Measurements from ENCODE around the gene SLC40A1. TPM values are rescaled to one million over a fixed set of nuclear protein-coding genes. Genes with fewer than 3 reads are reported as not detected.
A peak's percentile ranks its signal among the peaks of the same experiment; 100 is the strongest.

The SLC40A1 gene
- total RNA-seq, 2 experiments from 2014 or later: 7.4 to 8.2 TPM

- H3K4me3 ChIP-seq (ENCODE audit: low read length): no peak overlapping the region
- H3K27me3 Mint-ChIP-seq: no peaks in the 10 kb centered on the region
- H3K27me3 ChIP-seq (ENCODE audit: control insufficient read depth in 1 of 2, insufficient read depth in 2 of 2, low read length in 2 of 2): no peaks in the 10 kb centered on the region
- H3K4me1 Mint-ChIP-seq (ENCODE audit: low read depth): peaks cover 36% of the 10 kb centered on the region
- H3K4me1 ChIP-seq (ENCODE audit: insufficient read depth, low read length): peaks cover 10% of the 10 kb centered on the region
- POLR2A ChIA-PET: interaction anchor here (1.0 kb wide), 1 partner anchor 15 kb away, joined by 4 read pairs; the partner anchor contains the start of gene SLC40A1
- intact Hi-C loops (cut with DNase I, micrococcal nuclease): no loop called here
- H3K4me3 Mint-ChIP-seq: no peak overlapping the region
- DNase-seq: no peak
- no peaks in the 10 kb centered on the region for H3K36me3 ChIP-seq (ENCODE audit: insufficient read depth, low read length)
- H3K27ac Mint-ChIP-seq: no peak overlapping the region
- no peaks in the 10 kb centered on the region for H3K9me3 Mint-ChIP-seq
- H3K36me3 Mint-ChIP-seq (ENCODE audit: low read depth): no peaks in the 10 kb centered on the region
- H3K9me3 ChIP-seq (ENCODE audit: control insufficient read depth in 1 of 2, insufficient read depth in 1 of 2, low read length in 2 of 2): no peaks in the 10 kb centered on the region
- CTCF ChIA-PET: no interaction called here
- H3K27ac ChIP-seq (ENCODE audit: low read depth in 1 of 2, low read length in 2 of 2): no peak overlapping the region
- TF ChIP-seq, protein P1, sequence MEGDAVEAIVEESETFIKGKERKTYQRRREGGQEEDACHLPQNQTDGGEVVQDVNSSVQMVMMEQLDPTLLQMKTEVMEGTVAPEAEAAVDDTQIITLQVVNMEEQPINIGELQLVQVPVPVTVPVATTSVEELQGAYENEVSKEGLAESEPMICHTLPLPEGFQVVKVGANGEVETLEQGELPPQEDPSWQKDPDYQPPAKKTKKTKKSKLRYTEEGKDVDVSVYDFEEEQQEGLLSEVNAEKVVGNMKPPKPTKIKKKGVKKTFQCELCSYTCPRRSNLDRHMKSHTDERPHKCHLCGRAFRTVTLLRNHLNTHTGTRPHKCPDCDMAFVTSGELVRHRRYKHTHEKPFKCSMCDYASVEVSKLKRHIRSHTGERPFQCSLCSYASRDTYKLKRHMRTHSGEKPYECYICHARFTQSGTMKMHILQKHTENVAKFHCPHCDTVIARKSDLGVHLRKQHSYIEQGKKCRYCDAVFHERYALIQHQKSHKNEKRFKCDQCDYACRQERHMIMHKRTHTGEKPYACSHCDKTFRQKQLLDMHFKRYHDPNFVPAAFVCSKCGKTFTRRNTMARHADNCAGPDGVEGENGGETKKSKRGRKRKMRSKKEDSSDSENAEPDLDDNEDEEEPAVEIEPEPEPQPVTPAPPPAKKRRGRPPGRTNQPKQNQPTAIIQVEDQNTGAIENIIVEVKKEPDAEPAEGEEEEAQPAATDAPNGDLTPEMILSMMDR (IDR thresholded peaks at IDR 0.05): no peak
- no peak for ATAC-seq (ENCODE audit: poor library complexity)
Observed at GRCh38 chr2:189595417-189595816, 14.8 kb upstream of the SLC40A1 start.

DNA sequence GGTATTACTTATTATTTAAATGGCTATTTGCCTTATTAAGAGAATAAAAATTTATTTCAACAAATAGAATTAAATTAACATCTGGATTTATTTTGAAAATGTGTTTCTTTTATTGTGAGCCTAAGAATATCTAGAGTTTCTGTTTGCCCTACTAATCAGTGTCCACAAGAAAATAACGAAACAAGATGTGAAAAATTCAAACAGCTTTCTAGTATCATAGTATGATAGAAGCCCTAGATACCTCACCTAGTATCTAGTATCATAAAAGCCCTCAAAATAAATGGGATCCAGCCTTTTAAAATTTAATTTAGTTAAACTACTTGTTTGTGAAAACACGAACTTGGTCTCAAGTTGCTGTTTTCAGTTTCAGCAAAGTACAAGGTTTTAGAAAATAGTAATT lies 13.7 kb upstream of the SLC40A1 start:
- CTCF ChIA-PET: no interaction called here
- no peak for DNase-seq
- no peaks in the 10 kb centered on the region for H3K9me3 ChIP-seq (ENCODE audit: control insufficient read depth in 1 of 2, insufficient read depth in 1 of 2, low read length in 2 of 2)

DNA sequence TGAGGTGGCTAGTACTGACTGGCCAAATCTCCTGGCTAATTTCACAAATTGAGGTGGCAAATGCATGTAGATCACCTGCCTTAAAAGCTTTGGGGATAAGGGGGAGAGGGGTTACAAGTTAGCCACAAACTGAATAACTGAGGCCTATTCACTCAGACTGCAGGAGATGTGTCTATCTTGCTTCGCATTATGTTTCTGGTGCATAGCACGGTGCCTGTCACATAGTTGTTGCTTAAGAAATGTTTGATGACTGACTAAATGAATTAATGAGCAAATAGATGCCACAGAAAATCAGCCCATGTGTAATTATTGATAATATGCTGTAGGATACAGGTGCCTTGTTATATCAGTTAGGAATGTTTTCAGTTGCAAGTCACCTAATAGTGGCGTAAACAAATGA lies 12.5 kb upstream of the SLC40A1 start:
- no peaks in the 10 kb centered on the region for H3K27me3 ChIP-seq (ENCODE audit: control insufficient read depth in 1 of 2, insufficient read depth in 2 of 2, low read length in 2 of 2)
- Mint-ChIP-seq H3K9me3 (no peaks in the 10 kb centered on the region), H3K27ac (peak overlapping the region; percentile 34), H3K4me1 (ENCODE audit: low read depth) (peaks cover 41% of the 10 kb centered on the region), H3K27me3 (no peaks in the 10 kb centered on the region), H3K4me3 (peak overlapping the region; percentile 7), H3K36me3 (ENCODE audit: low read depth) (no peaks in the 10 kb centered on the region)
- ATAC-seq (ENCODE audit: poor library complexity) (no peak), DNase-seq (no peak)
- no peak overlapping the region for H3K4me3 ChIP-seq (ENCODE audit: low read length)
- H3K36me3 ChIP-seq (ENCODE audit: insufficient read depth, low read length): no peaks in the 10 kb centered on the region
- H3K4me1 ChIP-seq (ENCODE audit: insufficient read depth, low read length): peaks cover 10% of the 10 kb centered on the region
- intact Hi-C loops (cut with DNase I, micrococcal nuclease): no loop called here
- TF ChIP-seq, protein P1 (IDR thresholded peaks at IDR 0.05): no peak
- ChIA-PET POLR2A (interaction anchor here (1.4 to 2.1 kb wide), 2 partner anchors 12 to 65 kb away, joined by 4 to 11 read pairs; partner anchors contain the start of gene SLC40A1), CTCF (no interaction called here)
- no peaks in the 10 kb centered on the region for H3K9me3 ChIP-seq (ENCODE audit: control insufficient read depth in 1 of 2, insufficient read depth in 1 of 2, low read length in 2 of 2)
- H3K27ac ChIP-seq (ENCODE audit: low read depth in 1 of 2, low read length in 2 of 2): peak overlapping the region in 1 of 2 donors; percentile 25

More for the DNA sequence above, 13.7 kb upstream of the SLC40A1 start:
- no peak overlapping the region for H3K4me3 ChIP-seq (ENCODE audit: low read length)
- H3K27me3 ChIP-seq (ENCODE audit: control insufficient read depth in 1 of 2, insufficient read depth in 2 of 2, low read length in 2 of 2): no peaks in the 10 kb centered on the region
- POLR2A ChIA-PET: interaction anchor here (1.0 kb wide), 1 partner anchor 14 kb away, joined by 4 read pairs; the partner anchor contains the start of gene SLC40A1
- intact Hi-C loops (cut with DNase I, micrococcal nuclease): no loop called here
- H3K4me1 ChIP-seq (ENCODE audit: insufficient read depth, low read length): peaks cover 10% of the 10 kb centered on the region
- Mint-ChIP-seq H3K36me3 (ENCODE audit: low read depth) (no peaks in the 10 kb centered on the region), H3K27me3 (no peaks in the 10 kb centered on the region), H3K4me3 (no peak overlapping the region), H3K4me1 (ENCODE audit: low read depth) (peaks cover 41% of the 10 kb centered on the region), H3K9me3 (no peaks in the 10 kb centered on the region), H3K27ac (no peak overlapping the region)
- H3K36me3 ChIP-seq (ENCODE audit: insufficient read depth, low read length): no peaks in the 10 kb centered on the region
- TF ChIP-seq, protein P1 (IDR thresholded peaks at IDR 0.05): no peak
- H3K27ac ChIP-seq (ENCODE audit: low read depth in 1 of 2, low read length in 2 of 2): no peak overlapping the region
- ATAC-seq (ENCODE audit: poor library complexity): no peak

Measured in CD4-positive, alpha-beta T cell (primary cell).